H7 (cell line): ENCODE data around the gene ATP2B3. TPM values are rescaled to one million over a fixed set of nuclear protein-coding genes. Genes with fewer than 3 reads are reported as not detected.
A peak's percentile ranks its signal among the peaks of the same experiment; 100 is the strongest.

Experiments used
- DNase-seq: peaks from one replicate; pipeline ENCODE4 v3.0.0; 2012
- H3K27me3 ChIP-seq: 2 replicates; pipeline ENCODE4 v1.6.0; 2011; ENCODE audit warnings: mild to moderate bottlenecking, low read length; ENCODE audit not compliant: control insufficient read depth, insufficient read depth
- H3K36me3 ChIP-seq: replicated peaks from 2 replicates; pipeline ENCODE4 v1.5.1; 2011; ENCODE audit warnings: low read length; ENCODE audit not compliant: control insufficient read depth, insufficient read depth
- H3K4me3 ChIP-seq: 2 replicates; pipeline ENCODE4 v1.5.1; 2011; ENCODE audit warnings: low read depth, mild to moderate bottlenecking, control low read depth, low read length, moderate library complexity; ENCODE audit not compliant: insufficient read depth
- total RNA-seq: library from RNA; depleted of rRNA; stranded (reverse); fragments of >200 nt; shearing (Covaris generic); gene quantifications from 2 replicates; pipeline ENCODE4 v1.2.3, GENCODE V29; 2014

The ATP2B3 gene
- total RNA-seq, 1 experiment from 2014 or later: not detected

GRCh38 chrX:153588782-153589446 lies 71.5 kb downstream of the ATP2B3 start:
- Histone ChIP-seq H3K36me3 (no peaks in the 10 kb centered on the region; the same call in 1 of the 2 replicates), H3K27me3 (no peaks in the 10 kb centered on the region), H3K4me3 (no peak overlapping the region)
- DNase-seq: no peak

DNA sequence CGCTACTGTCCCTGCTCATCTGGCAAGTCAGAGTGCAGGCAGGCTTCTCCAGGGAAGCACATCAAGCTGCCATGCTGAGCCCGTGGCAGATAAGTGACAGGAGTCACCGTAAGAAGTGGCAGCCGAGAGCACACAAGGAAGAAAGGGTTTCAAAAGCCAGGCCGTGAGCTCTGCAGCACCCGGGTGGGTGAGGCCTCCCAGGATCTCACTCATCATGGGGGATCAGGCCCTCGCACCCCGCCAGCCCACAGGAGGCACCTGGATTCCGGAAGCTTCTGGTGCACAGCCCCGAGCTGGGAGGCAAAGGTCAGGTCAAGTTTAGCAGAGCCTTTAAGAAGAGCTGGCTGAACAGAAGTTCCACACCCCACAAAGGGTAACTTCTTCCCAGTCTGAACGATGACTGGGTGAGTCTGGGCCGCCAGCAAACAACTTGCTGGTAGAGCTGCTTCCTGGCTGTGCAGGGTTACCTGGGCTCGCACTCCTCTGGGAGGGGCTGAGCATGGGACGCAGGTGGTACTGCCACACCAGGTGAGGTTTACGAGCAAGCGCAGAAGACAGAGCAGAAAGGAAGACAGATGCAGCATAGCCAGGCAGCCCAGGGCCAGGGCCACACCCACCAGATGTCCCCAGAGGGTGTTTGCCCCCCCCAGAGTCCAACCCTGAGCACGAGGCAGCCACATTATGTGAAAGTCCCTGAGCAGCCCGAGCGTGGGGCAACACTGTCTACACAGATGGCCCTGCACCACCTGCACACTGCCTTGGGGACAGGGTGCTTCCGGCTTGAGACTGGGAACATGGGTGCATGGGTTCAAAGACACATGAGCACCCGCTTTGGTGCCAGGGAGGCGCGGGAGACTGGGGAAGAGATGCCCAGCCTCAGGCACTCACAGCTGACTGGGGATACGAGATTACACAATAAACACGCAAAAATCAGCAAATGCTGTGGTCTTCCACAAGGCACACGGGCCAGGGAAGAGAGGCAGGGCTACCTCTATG lies 73.8 kb downstream of the ATP2B3 start:
- Histone ChIP-seq H3K36me3 (no peaks in the 10 kb centered on the region; the same call in 1 of the 2 replicates), H3K27me3 (no peaks in the 10 kb centered on the region), H3K4me3 (no peak overlapping the region)
- DNase-seq: no peak

DNA sequence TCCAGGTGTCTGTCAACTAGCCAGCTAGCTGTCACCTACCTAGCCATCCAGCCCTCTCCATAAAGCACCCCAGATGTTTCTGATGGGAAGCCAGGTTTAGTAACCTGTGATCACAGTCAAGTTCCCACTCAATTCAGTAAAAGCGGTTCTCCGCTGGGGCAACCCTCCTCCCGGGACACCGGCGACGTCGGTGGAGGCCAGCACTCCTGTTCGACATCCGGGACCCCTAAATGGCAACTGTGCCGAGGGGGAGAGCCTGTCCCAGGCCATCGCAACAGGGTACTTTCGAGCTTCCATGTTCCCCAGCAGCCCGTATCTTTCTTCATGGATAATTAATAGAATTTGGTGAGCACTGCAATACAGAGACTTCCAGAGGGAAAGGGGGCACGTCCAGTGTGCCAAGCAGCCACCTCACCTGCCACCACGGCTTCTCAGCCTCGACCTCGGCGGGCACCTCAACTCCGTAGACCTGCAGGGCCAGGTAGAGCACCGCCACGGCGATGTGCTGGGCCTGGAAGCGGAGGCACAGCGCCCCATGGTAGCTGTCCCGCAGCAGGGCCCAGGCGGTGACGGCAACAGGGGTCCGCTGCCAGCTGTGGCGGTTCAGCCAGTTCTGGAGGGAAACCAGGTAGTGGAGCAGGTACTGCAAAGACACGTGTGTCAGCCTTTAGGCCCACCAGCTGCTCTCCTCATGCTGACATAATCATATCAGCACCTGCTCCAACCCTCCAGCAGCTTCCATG lies 74.8 kb downstream of the ATP2B3 start:
- no peak for DNase-seq
- Histone ChIP-seq H3K36me3 (no peaks in the 10 kb centered on the region; the same call in 1 of the 2 replicates), H3K4me3 (no peak overlapping the region), H3K27me3 (no peaks in the 10 kb centered on the region)

GRCh38 chrX:153592966-153593688 lies 75.7 kb downstream of the ATP2B3 start:
- no peaks in the 10 kb centered on the region for H3K27me3 ChIP-seq
- no peak overlapping the region for H3K4me3 ChIP-seq
- DNase-seq: no peak
- no peaks in the 10 kb centered on the region; the same call in 1 of the 2 replicates for H3K36me3 ChIP-seq

GRCh38 chrX:153593811-153594500 lies 76.5 kb downstream of the ATP2B3 start:
- no peaks in the 10 kb centered on the region; the same call in 1 of the 2 replicates for H3K36me3 ChIP-seq

GRCh38 chrX:153595387-153595786 lies 77.9 kb downstream of the ATP2B3 start:
- DNase-seq: peak; percentile 18
- Histone ChIP-seq H3K36me3 (no peaks in the 10 kb centered on the region; the same call in 1 of the 2 replicates), H3K4me3 (no peak overlapping the region), H3K27me3 (no peaks in the 10 kb centered on the region)

More at GRCh38 chrX:153593811-153594500, 76.5 kb downstream of the ATP2B3 start:
- no peaks in the 10 kb centered on the region for H3K27me3 ChIP-seq
- DNase-seq: peak; percentile 22
- no peak overlapping the region for H3K4me3 ChIP-seq

DNA sequence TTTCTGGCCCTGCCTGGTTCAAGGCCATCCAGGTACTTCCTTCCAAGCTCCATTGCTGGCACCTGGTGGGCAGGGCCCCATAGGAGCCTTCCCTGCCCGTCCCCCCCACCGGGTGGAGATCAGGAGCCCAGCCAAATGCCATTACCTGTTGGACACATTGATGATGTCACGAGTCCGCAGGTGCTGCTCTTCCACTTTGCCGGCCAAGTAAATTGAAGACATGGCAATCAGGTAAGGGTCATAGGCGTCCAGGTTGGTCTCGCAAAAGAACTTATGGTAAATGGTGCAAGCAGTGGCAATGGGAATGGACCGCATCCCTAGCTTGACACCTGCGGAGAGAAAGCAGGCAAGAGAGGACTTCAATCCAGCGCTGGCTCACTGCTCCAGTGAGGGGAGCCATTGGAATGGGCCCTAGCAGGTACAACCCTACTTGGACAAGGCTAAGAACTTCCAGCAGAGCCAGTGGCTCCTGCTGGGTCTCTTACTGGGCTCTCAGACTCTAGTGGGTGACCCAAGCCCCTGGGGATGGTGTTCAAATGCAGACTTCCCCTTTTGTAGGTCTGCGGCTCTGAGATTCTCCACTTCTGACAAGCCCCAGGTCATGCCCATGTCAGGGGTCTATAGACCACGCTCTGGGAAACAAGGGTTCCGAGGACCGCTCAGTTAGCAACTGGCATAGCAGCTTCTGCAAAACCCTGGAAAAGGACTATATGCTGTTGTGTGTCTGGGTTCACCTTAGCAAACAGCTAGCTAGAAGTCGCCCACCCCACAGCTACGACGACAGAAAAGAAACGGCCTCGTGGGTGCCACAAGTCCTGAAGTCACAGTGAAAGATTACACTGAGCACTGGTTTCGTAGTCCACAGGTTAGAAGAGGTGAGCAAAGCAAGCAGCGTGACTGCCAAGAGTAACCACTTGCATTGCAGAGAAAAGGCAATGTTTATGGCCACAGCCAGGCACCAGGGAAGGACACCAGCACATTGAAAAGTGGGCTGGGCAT lies 78.7 kb downstream of the ATP2B3 start:
- DNase-seq: no peak
- Histone ChIP-seq H3K36me3 (no peaks in the 10 kb centered on the region; the same call in 1 of the 2 replicates), H3K4me3 (no peak overlapping the region), H3K27me3 (no peaks in the 10 kb centered on the region)

DNA sequence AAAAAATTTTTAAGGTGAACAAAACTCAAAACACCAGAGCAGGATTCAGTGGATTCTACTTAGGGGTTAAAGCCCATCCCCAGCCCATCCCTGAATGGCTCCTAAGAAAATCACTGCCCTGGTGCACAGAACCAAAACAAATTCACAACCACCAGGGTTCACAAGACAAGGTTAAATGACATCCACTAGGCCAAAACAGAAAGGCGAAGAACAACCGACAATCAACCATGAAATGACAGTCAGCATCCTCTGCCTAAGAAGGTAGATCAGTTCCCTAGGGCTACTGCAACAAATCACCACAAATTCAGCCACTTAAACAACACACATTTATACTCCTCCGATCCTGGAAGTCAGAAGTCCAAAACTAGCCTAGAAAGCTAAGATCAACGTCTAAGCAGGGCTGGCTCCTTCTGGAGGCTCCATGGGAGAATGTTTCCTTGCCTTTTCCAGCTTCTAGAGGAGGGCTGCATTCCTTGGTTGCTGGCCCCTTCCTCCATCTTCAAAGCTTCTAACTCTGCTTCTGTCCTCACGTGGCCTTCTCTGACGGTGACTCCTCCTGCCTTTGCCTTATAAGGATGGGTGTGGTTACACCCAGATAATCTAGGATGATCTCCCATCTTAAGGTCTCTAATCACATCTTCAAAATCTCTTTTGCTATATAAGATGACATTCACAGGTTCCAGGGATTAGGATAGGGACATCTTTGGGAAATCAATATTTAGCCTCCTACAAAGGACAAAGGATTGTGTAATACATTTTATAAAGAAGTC lies 79.7 kb downstream of the ATP2B3 start:
- DNase-seq: no peak
- no peak overlapping the region for H3K4me3 ChIP-seq
- H3K27me3 ChIP-seq: no peaks in the 10 kb centered on the region
- H3K36me3 ChIP-seq: no peaks in the 10 kb centered on the region; the same call in 1 of the 2 replicates

DNA sequence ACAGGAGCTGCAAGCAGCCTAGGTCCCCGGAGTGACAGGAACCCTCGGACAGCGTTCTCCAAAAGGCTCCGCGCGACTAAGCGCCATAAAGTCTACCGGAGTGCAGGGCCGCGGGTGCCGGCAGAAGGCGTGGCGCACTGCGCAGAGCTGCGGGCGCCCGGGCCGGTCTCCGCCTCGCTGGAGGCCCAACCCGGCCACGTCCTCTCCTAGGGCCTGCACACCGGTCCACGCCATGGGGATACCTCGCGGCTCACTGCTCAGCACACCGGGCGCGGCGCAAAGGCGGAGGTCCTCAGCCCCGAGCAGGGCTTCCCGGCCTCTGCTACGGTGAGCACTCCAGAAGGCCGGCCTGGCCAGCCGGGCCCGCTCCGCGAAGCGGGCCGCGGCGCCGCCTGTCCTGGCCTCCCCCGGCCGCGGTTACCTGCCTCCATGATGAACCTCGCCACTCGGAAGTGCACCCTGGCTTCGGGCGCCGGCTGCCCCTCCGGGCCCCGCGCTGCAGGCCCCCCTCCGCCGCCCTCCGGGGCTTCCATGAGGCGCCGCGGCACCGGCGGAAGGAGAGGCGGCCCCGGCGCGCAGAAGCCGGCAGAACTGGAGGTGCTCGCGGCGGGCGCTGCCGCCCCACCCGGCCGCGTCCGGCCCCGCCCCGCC lies 81.2 kb downstream of the ATP2B3 start, which contains the start of gene CCNQ:
Gene CCNQ, minus strand, starts transcription at position 599 of the 651 bp plus-strand sequence. Its CDS starts 66 bp downstream, at position 533.
- no peaks in the 10 kb centered on the region for H3K27me3 ChIP-seq
- no peaks in the 10 kb centered on the region; the same call in 1 of the 2 replicates for H3K36me3 ChIP-seq
- H3K4me3 ChIP-seq: peak within 1 kb of the TSS; percentile 74
- DNase-seq: peak; percentile 73

GRCh38 chrX:153599192-153600031 lies 82.0 kb downstream of the ATP2B3 start:
- H3K36me3 ChIP-seq: no peaks in the 10 kb centered on the region
- peak; percentile 96 for DNase-seq
- peak overlapping the region; percentile 60 for H3K4me3 ChIP-seq
- H3K27me3 ChIP-seq: no peaks in the 10 kb centered on the region

DNA sequence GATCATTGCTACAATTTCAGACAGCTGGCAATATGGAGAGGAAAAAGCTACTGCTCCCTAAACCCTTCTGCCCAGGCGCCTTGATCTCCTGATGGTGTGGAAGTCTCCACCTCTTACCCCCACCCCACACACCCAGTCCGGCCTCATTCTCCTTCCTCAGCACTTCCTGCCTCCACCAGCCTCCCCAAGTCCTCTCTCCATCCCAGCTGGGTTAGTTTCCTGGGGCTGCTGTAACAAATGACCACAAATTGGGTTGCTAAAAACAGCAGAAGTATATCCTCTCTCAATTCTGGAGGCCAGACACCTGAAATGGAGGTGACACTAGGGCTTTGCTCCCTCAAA lies 82.6 kb downstream of the ATP2B3 start:
- peak; percentile 36 for DNase-seq
- Histone ChIP-seq H3K27me3 (no peaks in the 10 kb centered on the region), H3K4me3 (peak overlapping the region; percentile 60), H3K36me3 (no peaks in the 10 kb centered on the region)
